H54 (cell line): ENCODE data around the gene GNLY.
"Not testable (repeated sequence)": the region's sequence is repeated elsewhere in the genome, so short reads cannot be mapped to it uniquely, and the experiment has no call there.

ENCODE experiments used
- DNase-seq: peaks from one replicate; pipeline ENCODE4 v3.0.0; 2011; ENCODE audit warnings: low spot score, mixed read lengths; ENCODE audit not compliant: insufficient read length
- FAIRE-seq: peaks from 3 replicates; lab custom pipeline; 2011; peaks lifted over from hg19 to GRCh38; lab: Jason Lieb, UNC
- POLR2A ChIP-seq: IDR thresholded peaks from 2 replicates; pipeline ENCODE4 v1.6.1; 2011; ENCODE audit warnings: low read depth, mild to moderate bottlenecking, low read length

GNLY gene

GRCh38 chr2:85704800-85705679, 10.9 kb downstream of the GNLY start:
- no peak for TF ChIP-seq POLR2A
- DNase-seq (no peak), FAIRE-seq (no peak)

GRCh38 chr2:85705680-85706039, 11.5 kb downstream of the GNLY start:
- FAIRE-seq (peak; percentile 88), DNase-seq (no peak)
- no peak for TF ChIP-seq POLR2A

GRCh38 chr2:85706063-85706462, 11.9 kb downstream of the GNLY start:
- no peak for FAIRE-seq
- no peak for DNase-seq
- TF ChIP-seq POLR2A: no peak

GRCh38 chr2:85706599-85707296, 12.6 kb downstream of the GNLY start:
- FAIRE-seq (no peak), DNase-seq (no peak)
- TF ChIP-seq POLR2A: no peak

GRCh38 chr2:85707304-85707703, 13.1 kb downstream of the GNLY start:
- TF ChIP-seq POLR2A: no peak
- FAIRE-seq (peak; percentile 91), DNase-seq (no peak)

GRCh38 chr2:85708641-85709040, 14.5 kb downstream of the GNLY start:
- no peak for TF ChIP-seq POLR2A
- FAIRE-seq (no peak), DNase-seq (no peak)

GRCh38 chr2:85709401-85709811, 15.2 kb downstream of the GNLY start:
- TF ChIP-seq POLR2A: no peak
- no peak for DNase-seq
- no peak for FAIRE-seq

GRCh38 chr2:85710687-85711577, 16.8 kb downstream of the GNLY start:
- no peak for FAIRE-seq
- no peak for TF ChIP-seq POLR2A
- no peak for DNase-seq

GRCh38 chr2:85711578-85712060, 17.5 kb downstream of the GNLY start:
- DNase-seq (no peak), FAIRE-seq (no peak)
- no peak for TF ChIP-seq POLR2A

GRCh38 chr2:85712336-85712735, 18.2 kb downstream of the GNLY start:
- DNase-seq (no peak), FAIRE-seq (no peak)
- no peak for TF ChIP-seq POLR2A

GRCh38 chr2:85712849-85713612, 18.9 kb downstream of the GNLY start:
- no peak for DNase-seq
- TF ChIP-seq POLR2A: no peak
- FAIRE-seq: no peak

GRCh38 chr2:85713836-85714235, 19.7 kb downstream of the GNLY start:
- TF ChIP-seq POLR2A: no peak
- DNase-seq (no peak), FAIRE-seq (no peak)

GRCh38 chr2:85714421-85714820, 20.3 kb downstream of the GNLY start:
- not testable (repeated sequence) for FAIRE-seq, DNase-seq
